Lower lobe of right lung (tissue), 2 donors: ENCODE data around the gene STARD8. TPM values are rescaled to one million over a fixed set of nuclear protein-coding genes. Genes with fewer than 3 reads are reported as not detected.

ENCODE experiments used
- ATAC-seq, 2 donors: fragments of 200-7000 bp; cut with Tn5 transposase; one replicate each; pipeline ENCODE4 v1.9.1; 2020 to 2022; ENCODE audit warnings: mild to moderate bottlenecking in 2 of 2, moderate library complexity in 2 of 2
- DNase-seq: peaks from one replicate; pipeline ENCODE4 v3.0.0-alpha.2; 2020
- H3K27ac ChIP-seq: fragments of 200-600 bp; one replicate; pipeline ENCODE4 v1.8.0; 2022
- H3K27me3 ChIP-seq: fragments of 200-600 bp; one replicate; pipeline ENCODE4 v1.8.0; 2022; ENCODE audit warnings: low read depth
- H3K36me3 ChIP-seq: fragments of 200-600 bp; one replicate; pipeline ENCODE4 v1.8.0; 2022; ENCODE audit warnings: mild to moderate bottlenecking
- H3K4me1 ChIP-seq: fragments of 200-600 bp; one replicate; pipeline ENCODE4 v1.8.0; 2022
- H3K4me3 ChIP-seq: fragments of 200-600 bp; one replicate; pipeline ENCODE4 v1.8.0; 2022; ENCODE audit warnings: mild to moderate bottlenecking
- H3K9me3 ChIP-seq: fragments of 200-600 bp; one replicate; pipeline ENCODE4 v1.8.0; 2022
- CTCF ChIP-seq: fragments of 200-600 bp; IDR thresholded peaks from one replicate; pipeline ENCODE4 v1.8.0; 2022; ENCODE audit warnings: antibody characterized with exemption, mild to moderate bottlenecking
- intact Hi-C: fragments of 100-400 bp; cut with DNase I; formaldehyde crosslinking; loops from one replicate; pipeline ENCODE4 v1.11.0; 2022
- total RNA-seq: library from RNA; stranded (reverse); fragmentation: NEBNext Ultra II Directional; extraction: Animal tissue kit (Norgen Biotek cat#: 25700); gene quantifications from one replicate; pipeline ENCODE4 v1.2.1, GENCODE V29; 2021
- donor health status: DM: no; HTN: yes; CAD: no; lungs with severe emphysema.

Gene STARD8
- total RNA-seq, 1 donor from 2014 or later: 36.5 TPM

DNA sequence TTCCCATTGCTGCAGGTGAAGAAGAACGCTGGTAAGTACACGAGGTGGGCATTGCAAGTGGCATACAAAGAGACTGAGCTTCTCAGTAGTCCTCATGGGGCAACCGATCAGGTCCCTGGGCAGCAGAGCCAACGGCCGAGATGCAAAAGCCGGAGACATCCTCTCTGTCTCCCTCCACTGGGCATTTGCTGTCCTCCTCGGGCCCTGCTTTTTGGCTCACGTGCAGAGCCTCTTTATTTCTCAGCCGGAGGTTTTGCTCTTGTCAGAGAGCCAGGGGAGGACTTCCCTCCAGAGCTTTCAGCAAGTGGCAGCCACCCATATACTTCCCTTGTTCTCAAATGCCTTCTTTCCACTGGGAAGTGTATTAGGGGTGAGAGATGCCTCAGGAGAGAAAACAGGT is 18.0 kb downstream of the STARD8 start:
- Histone ChIP-seq H3K27me3 (no peaks in the 10 kb centered on the region), H3K27ac (no peak overlapping the region), H3K4me3 (no peak overlapping the region), H3K9me3 (no peaks in the 10 kb centered on the region), H3K36me3 (no peaks in the 10 kb centered on the region), H3K4me1 (no peaks in the 10 kb centered on the region)
- ATAC-seq: peak in 1 of 2 donors; percentile 51
- TF ChIP-seq CTCF: peak; percentile 30
- intact Hi-C loops: no loop called here
- DNase-seq: no peak

- H3K27ac ChIP-seq: peak overlapping the region; percentile 11
- H3K36me3 ChIP-seq: no peaks in the 10 kb centered on the region
- intact Hi-C loops: no loop called here
- H3K27me3 ChIP-seq: no peaks in the 10 kb centered on the region
- TF ChIP-seq CTCF: no peak
- DNase-seq: no peak
- H3K4me3 ChIP-seq: no peak overlapping the region
- peak; percentile 19 to 87 for ATAC-seq
- no peaks in the 10 kb centered on the region for H3K4me1 ChIP-seq
- H3K9me3 ChIP-seq: no peaks in the 10 kb centered on the region
Measured at GRCh38 chrX:68666580-68666979, 19.1 kb downstream of the STARD8 start.

DNA sequence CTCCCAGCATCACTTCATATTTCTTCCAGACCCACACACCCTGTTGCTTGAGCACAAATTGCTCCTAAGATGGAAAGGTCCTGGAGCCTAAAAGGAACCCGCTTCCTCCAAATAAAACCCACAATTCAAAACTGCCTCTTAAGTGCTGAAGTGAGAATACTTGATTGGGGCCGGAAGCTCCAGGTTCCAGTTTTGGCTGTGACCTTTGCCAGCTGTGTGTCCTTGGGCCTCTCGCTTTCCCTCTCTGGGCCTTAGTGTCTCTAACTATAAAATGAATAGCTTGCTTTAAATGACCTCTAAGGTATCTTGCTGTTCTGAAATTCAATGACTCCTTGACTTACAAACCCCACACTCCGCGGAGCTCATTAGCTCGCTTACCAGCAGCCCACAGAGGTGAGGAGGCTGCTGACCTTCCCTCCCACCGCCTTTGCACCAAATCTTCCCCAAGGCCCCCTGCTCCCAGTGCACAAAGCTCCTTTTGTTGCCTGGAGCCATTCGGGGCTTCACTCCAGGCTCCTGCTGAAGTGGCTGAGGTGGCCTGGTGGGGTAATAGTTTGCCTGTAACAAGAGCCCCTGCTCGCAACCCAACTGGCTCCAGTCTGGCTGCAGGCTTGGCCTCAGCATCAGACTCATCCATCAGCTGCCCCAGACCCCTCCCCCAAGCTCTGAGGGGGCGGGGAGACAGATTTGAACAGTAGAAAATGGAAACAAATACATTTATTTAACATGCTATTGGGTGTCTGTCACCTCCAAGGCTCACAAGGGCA is 21.8 kb downstream of the STARD8 start:
- H3K4me3 ChIP-seq: no peak overlapping the region
- DNase-seq: no peak
- H3K4me1 ChIP-seq: no peaks in the 10 kb centered on the region
- no peaks in the 10 kb centered on the region for H3K27me3 ChIP-seq
- H3K9me3 ChIP-seq: no peaks in the 10 kb centered on the region
- H3K27ac ChIP-seq: no peak overlapping the region
- TF ChIP-seq CTCF: no peak
- ATAC-seq: no peak
- no peaks in the 10 kb centered on the region for H3K36me3 ChIP-seq
- intact Hi-C loops: no loop called here

DNA sequence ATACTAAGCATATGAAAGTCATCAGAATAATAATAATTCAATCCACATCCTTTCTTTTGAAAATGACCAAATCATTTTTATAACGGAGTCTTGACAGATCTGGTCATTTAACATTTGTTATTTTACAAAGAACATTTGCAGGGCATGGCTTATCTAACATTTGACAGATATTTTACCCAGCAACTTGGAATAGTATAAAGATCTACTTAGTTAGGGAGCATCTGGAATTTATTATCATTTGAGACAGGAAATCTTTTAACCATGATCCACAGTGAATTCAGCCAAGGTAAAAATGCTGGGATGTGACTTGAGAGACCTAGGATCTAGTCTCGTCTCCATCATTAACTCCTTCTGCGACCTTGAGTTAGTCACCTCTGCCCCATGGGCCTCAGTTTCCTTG is 22.4 kb downstream of the STARD8 start:
- DNase-seq (no peak), ATAC-seq (no peak)
- H3K27ac ChIP-seq: no peak overlapping the region
- H3K4me1 ChIP-seq: no peaks in the 10 kb centered on the region
- H3K9me3 ChIP-seq: no peaks in the 10 kb centered on the region
- intact Hi-C loops: no loop called here
- H3K36me3 ChIP-seq: no peaks in the 10 kb centered on the region
- no peak overlapping the region for H3K4me3 ChIP-seq
- no peak for TF ChIP-seq CTCF
- H3K27me3 ChIP-seq: no peaks in the 10 kb centered on the region

GRCh38 chrX:68671221-68671620 is 23.8 kb downstream of the STARD8 start:
- Histone ChIP-seq H3K27ac (peak overlapping the region; percentile 18), H3K9me3 (no peaks in the 10 kb centered on the region), H3K4me1 (no peaks in the 10 kb centered on the region), H3K36me3 (no peaks in the 10 kb centered on the region), H3K27me3 (no peaks in the 10 kb centered on the region), H3K4me3 (no peak overlapping the region)
- no peak for DNase-seq
- no peak for TF ChIP-seq CTCF
- ATAC-seq: no peak
- intact Hi-C loops: no loop called here
